Aorta (tissue), 5 donors: ENCODE measurements around the gene VIL1. TPM values are rescaled to one million over a fixed set of nuclear protein-coding genes. Genes with fewer than 3 reads are reported as not detected.

Experiments used
- ATAC-seq: fragments of 200-7000 bp; cut with Tn5 transposase; one replicate; pipeline ENCODE4 v1.9.1; 2022; ENCODE audit warnings: moderate library complexity; ENCODE audit not compliant: low FRiP score
- DNase-seq, 2 donors: peaks; one replicate each; pipeline ENCODE4 v3.0.0-alpha.2; 2020
- H3K27ac ChIP-seq, 2 donors: one replicate each; pipeline ENCODE4 v1.5.1; 2013; ENCODE audit warnings: low read length in 2 of 2, mild to moderate bottlenecking in 2 of 2, moderate library complexity in 2 of 2, control low read depth in 1 of 2, inconsistent platforms in 1 of 2, low read depth in 1 of 2
- H3K27me3 ChIP-seq, 2 donors: one replicate each; pipeline ENCODE4 v1.6.1; 2013; ENCODE audit warnings: control low read depth in 1 of 2, low read length in 1 of 2, mild to moderate bottlenecking in 1 of 2, moderate library complexity in 1 of 2; ENCODE audit not compliant: insufficient read depth in 2 of 2, control insufficient read depth in 1 of 2
- H3K36me3 ChIP-seq, 2 donors: one replicate each; pipeline ENCODE4 v1.6.1; 2013; ENCODE audit warnings: control low read depth in 1 of 2, low read length in 1 of 2, mild to moderate bottlenecking in 1 of 2; ENCODE audit not compliant: insufficient read depth in 2 of 2, control insufficient read depth in 1 of 2
- H3K4me1 ChIP-seq, 2 donors: one replicate each; pipeline ENCODE4 v1.6.1; 2013; ENCODE audit warnings: low read length in 2 of 2, control low read depth in 1 of 2, mild to moderate bottlenecking in 1 of 2, moderate library complexity in 1 of 2; ENCODE audit not compliant: insufficient read depth in 2 of 2, control insufficient read depth in 1 of 2
- H3K4me3 ChIP-seq, 2 donors: one replicate each; pipeline ENCODE4 v1.5.1; 2013; ENCODE audit warnings: low read length in 2 of 2, control low read depth in 1 of 2, mild to moderate bottlenecking in 1 of 2
- H3K9me3 ChIP-seq: one replicate; pipeline ENCODE4 v1.6.1; 2013; ENCODE audit warnings: mild to moderate bottlenecking, low read length; ENCODE audit not compliant: control insufficient read depth
- WGBS, 2 donors: extraction: QIAGEN DNeasy Blood & Tissue Kit; methylation state at CpG; one replicate each; pipeline ENCODE4 v1.1.7; 2013; 5-methylcytosine and 5-hydroxymethylcytosine counted together
- intact Hi-C, 2 donors: fragments of 100-400 bp; cut with DNase I; formaldehyde crosslinking; loops; one replicate each; pipeline versions ENCODE4 v1.14.2 to v1.15.0; 2022
- polyA plus RNA-seq, 2 donors: library from polyadenylated mRNA; stranded (reverse); fragments of 200-250 nt; gene quantifications; one replicate each; pipeline ENCODE4 v1.2.3, GENCODE V29; 2013
- total RNA-seq, 2 donors: library from RNA; stranded (reverse); fragmentation: NEBNext Ultra II Directional; extraction: Animal tissue kit (Norgen Biotek cat#: 25700); gene quantifications; one replicate each; pipeline ENCODE4 v1.2.1, GENCODE V29; 2021
- donor health status: healthy with polysubstance abuse.
- donor health status: Bipolar disorder and iron deficiency.
- donor health status: DM: no; HTN: no; CAD: no.
- donor health status: DM: no; HTN: no; CAD: no.
- donor health status: DM: yes; HTN: yes; CAD: no.

The VIL1 gene
- total and polyA plus RNA-seq, 4 donors: 0.65 to 40.3 (median 1.1) TPM; not detected in 1

DNA sequence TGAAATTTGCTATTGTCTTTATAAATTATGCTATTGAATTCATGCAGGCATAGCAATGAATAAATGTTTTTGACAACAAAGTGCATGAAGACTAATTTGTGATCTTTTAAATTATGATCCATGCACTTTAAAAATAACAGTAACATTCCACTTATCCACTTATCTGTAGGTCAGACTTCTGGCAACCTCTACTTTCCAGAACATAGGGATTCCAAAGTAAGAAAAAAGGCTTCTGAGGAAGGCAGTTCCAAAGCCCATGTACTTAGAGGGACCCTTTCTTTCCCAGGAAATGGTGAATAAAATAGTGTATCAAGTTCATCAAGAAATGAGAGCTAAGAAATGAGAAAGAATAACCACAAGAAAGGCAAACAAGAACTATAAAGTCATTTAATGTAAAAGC, 58.3 kb downstream of the VIL1 start:
- H3K27ac ChIP-seq: no peak overlapping the region

DNA sequence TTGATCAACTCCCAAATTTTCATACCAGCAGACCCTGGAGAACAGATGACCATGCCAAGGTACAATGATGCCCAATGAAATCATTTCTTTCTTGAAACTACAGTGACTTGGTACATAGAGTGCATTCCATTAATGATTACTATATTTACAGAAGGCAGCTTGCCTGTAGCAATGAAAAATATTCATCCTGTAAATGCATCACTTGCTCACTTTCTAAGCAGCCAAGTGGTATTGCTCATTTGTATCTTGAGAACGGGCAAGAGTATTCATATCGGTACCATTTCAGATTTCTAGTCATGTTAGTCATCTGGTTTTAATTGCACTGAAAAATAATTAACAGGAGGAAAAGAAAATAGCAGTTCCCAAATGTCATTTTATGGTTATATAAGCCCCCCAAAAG, 59.6 kb downstream of the VIL1 start:
- no peak overlapping the region for H3K4me3 ChIP-seq
- H3K36me3 ChIP-seq: peaks cover 2 to 4% of the 10 kb centered on the region in 2 donors
- DNase-seq (no peak), ATAC-seq (no peak)
- H3K27ac ChIP-seq: no peak overlapping the region
- no peaks in the 10 kb centered on the region for H3K27me3 ChIP-seq
- WGBS, 2 donors: 72 to 83% methylated on average over 2 of the region's 2 CpGs
- no peaks in the 10 kb centered on the region for H3K9me3 ChIP-seq
- intact Hi-C loops: no loop called here
- H3K4me1 ChIP-seq: no peaks in the 10 kb centered on the region

More for the DNA sequence above, 58.3 kb downstream of the VIL1 start:
- Histone ChIP-seq H3K27me3 (no peaks in the 10 kb centered on the region), H3K4me1 (no peaks in the 10 kb centered on the region), H3K9me3 (no peaks in the 10 kb centered on the region), H3K4me3 (no peak overlapping the region), H3K36me3 (peaks cover 2 to 4% of the 10 kb centered on the region in 2 donors)
- intact Hi-C loops: no loop called here
- DNase-seq: no peak
- no peak for ATAC-seq

DNA sequence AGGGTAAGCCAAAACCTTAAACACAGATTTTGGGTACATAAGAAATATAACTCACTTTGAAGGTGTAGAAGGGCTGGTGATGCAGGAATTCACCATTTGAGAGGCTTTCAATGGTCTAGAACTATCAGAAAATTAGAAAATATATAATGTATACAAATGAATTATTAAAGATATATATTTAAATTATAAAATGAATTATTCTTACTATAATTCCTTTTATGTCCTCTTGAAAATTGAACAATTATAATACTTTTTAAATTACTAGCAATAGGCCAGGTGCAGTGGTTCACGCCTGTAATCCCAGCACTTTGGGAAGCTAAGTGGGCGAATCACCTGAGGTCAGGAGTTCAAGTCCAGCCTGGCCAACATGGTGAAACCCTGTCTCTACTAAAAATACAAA, 60.7 kb downstream of the VIL1 start:
- no peaks in the 10 kb centered on the region for H3K9me3 ChIP-seq

DNA sequence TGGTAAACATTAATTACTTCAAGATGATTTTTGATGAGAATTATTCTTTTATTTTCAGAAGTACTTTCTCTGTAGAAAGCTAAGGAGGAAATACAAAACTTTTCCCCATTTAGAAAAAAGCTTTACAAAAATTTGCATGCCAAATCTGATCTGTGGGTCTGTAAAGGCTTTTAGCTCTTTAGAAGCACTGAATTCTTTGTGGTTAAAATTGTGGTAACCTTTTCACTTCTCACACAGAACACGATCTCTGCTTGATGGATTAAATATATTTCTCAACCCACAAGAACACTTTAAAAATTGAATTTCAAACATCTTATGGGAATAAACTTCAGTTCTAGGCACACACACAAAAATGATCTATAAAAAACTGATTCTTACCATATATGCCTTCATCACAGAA, 63.7 kb downstream of the VIL1 start:
- no peak for ATAC-seq
- 59 to 80% methylated on average over 1 of the region's 1 CpG for WGBS, 2 donors
- H3K36me3 ChIP-seq: peaks cover 2 to 4% of the 10 kb centered on the region in 2 donors

More for the DNA sequence above, 60.7 kb downstream of the VIL1 start:
- Histone ChIP-seq H3K27ac (no peak overlapping the region), H3K27me3 (no peaks in the 10 kb centered on the region), H3K36me3 (peaks cover 2 to 4% of the 10 kb centered on the region in 2 donors), H3K4me3 (no peak overlapping the region), H3K4me1 (no peaks in the 10 kb centered on the region)
- 93 to 94% methylated on average over 2 of the region's 2 CpGs for WGBS, 2 donors
- intact Hi-C loops: no loop called here
- ATAC-seq: no peak
- DNase-seq: no peak

DNA sequence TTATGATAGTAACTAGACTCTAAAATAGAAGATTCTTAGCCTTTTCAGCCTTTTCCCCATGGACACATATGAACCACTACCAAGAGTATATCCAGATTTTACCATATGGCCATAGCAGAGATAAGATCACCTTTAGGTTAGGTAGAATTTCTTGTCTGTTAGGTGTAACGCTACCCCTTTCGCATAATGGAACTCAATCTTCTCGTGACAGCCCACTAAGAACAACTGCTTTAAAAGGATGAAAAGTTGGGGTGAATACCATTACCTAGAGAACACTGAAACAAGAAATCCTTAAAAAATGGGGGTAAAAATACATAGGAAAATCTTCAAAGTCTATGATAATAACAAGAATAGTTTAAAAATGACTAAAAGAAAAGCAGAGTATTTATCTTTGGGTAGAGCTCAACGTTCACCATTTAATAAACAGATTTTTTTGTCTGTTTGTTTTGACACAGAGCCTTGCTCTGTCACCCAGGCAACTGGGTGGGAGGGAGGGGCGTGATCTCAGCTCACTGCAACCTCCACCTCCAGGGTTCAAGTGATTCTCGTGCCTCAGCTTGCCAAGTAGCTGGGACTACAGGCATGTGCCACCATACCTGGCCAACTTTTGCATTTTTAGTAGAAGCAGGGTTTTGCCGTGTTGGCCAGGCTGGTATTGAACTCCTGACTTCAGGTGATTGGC, 67.2 kb downstream of the VIL1 start:
- intact Hi-C loops: no loop called here
- Histone ChIP-seq H3K4me3 (no peak overlapping the region), H3K27ac (no peak overlapping the region), H3K27me3 (no peaks in the 10 kb centered on the region), H3K36me3 (peaks cover 0 to 3% of the 10 kb centered on the region in 2 donors), H3K4me1 (no peaks in the 10 kb centered on the region), H3K9me3 (no peaks in the 10 kb centered on the region)
- WGBS, 2 donors: 63 to 68% methylated on average over 7 of the region's 7 CpGs
- no peak for DNase-seq
- no peak for ATAC-seq

More for the DNA sequence above, 63.7 kb downstream of the VIL1 start:
- H3K9me3 ChIP-seq: no peaks in the 10 kb centered on the region
- no peaks in the 10 kb centered on the region for H3K4me1 ChIP-seq
- no peak overlapping the region for H3K4me3 ChIP-seq
- H3K27ac ChIP-seq: no peak overlapping the region
- no peak for DNase-seq
- H3K27me3 ChIP-seq: no peaks in the 10 kb centered on the region
- intact Hi-C loops: no loop called here

DNA sequence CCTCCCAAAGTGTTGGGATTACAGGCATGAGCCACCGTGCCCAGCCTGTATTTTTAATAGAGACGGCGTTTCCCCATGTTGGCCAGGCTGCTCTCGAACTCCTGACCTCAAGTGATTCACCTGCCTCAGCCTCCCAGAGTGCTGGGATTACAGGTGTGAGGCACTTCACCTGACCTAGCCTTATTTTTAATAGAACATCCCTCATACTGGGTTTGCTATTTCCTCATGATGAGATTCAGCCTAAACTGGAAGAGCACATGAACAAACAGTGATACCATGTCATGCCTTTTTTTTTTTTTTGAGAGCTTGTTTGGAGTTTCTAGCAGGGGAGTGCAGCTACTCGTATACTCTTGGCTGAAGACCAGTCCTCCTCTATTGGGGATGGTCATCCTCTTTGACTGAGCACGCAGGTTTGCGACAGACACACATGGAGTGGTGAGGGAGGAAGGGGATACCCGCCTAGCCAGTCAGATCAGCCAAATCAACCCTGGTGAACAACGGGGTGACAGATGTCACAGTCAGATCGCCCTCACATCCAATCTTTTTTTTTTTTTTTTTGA, 81.7 kb downstream of the VIL1 start:
- Histone ChIP-seq H3K4me1 (no peaks in the 10 kb centered on the region), H3K9me3 (no peaks in the 10 kb centered on the region), H3K27me3 (no peaks in the 10 kb centered on the region), H3K36me3 (no peaks in the 10 kb centered on the region), H3K27ac (no peak overlapping the region), H3K4me3 (no peak overlapping the region)
- WGBS, 2 donors: 94 to 96% methylated on average over 10 of the region's 10 CpGs
- intact Hi-C loops: no loop called here
- DNase-seq (peak in 1 of 2 donors; percentile 23), ATAC-seq (no peak)

DNA sequence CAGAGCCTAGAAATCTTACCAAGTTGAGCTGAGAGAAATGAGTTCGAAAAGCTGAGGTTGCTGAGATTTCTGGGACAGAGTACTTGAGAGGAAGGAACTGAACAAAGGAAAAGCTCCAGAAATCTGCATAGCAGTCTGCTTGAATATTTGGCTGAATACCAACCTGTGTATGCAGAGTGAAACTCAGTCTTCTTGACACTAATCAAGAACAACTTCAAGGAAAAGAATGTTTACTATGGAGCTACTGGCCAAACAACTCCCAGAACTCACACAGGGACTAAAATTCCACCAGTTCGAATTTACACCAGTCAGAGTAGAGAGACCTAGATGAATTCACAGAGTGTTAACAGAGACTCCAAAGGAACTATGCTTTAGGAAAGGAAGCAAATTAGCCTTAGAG, 82.7 kb downstream of the VIL1 start:
- H3K9me3 ChIP-seq: no peaks in the 10 kb centered on the region
- no peaks in the 10 kb centered on the region for H3K27me3 ChIP-seq
- H3K36me3 ChIP-seq: no peaks in the 10 kb centered on the region
- H3K4me1 ChIP-seq: no peaks in the 10 kb centered on the region
- 13 to 30% methylated on average over 2 of the region's 2 CpGs for WGBS, 2 donors
- intact Hi-C loops: no loop called here
- H3K4me3 ChIP-seq: no peak overlapping the region
- ATAC-seq (no peak), DNase-seq (no peak)
- H3K27ac ChIP-seq: no peak overlapping the region
